Right lung (tissue), 5 donors: Measurements from ENCODE around the gene POU2F1. TPM values are rescaled to one million over a fixed set of nuclear protein-coding genes. Genes with fewer than 3 reads are reported as not detected.
A peak's percentile ranks its signal among the peaks of the same experiment; 100 is the strongest.

ENCODE experiments used
- DNase-seq, 2 donors: peaks; one replicate each; pipeline ENCODE4 v3.0.0-alpha.2; 2013
- polyA plus RNA-seq, 5 donors: library from polyadenylated mRNA; unstranded; fragments of 120-200 nt; gene quantifications; one replicate each; pipeline versions ENCODE4 v1.2.1 to v1.2.3, GENCODE V29; 2013; ENCODE audit warnings: inconsistent platforms in 1 of 5, low replicate concordance in 1 of 5; ENCODE audit not compliant: insufficient read length in 5 of 5, insufficient read depth in 1 of 5

The POU2F1 gene
- polyA plus RNA-seq, 5 donors = 8.6 to 15.8 (median 13.6) TPM

- DNase-seq = no peak
These were observed 220.5 kb downstream of the POU2F1 start for GRCh38 chr1:167441222-167441621.

- DNase-seq = peak; percentile 54 to 74
These were observed 221.6 kb downstream of the POU2F1 start for GRCh38 chr1:167442142-167442848.

GRCh38 chr1:167442854-167443565, 222.3 kb downstream of the POU2F1 start:
- no peak for DNase-seq

GRCh38 chr1:167443757-167444156, 223.1 kb downstream of the POU2F1 start:
- DNase-seq = no peak

GRCh38 chr1:167446966-167447365, 226.3 kb downstream of the POU2F1 start:
- DNase-seq = no peak

GRCh38 chr1:167447521-167448136, 226.9 kb downstream of the POU2F1 start:
- DNase-seq = no peak

GRCh38 chr1:167450843-167451242, 230.2 kb downstream of the POU2F1 start:
- no peak for DNase-seq

- no peak for DNase-seq
These were observed 231.8 kb downstream of the POU2F1 start for GRCh38 chr1:167452483-167452882.

GRCh38 chr1:167453123-167453522, 232.4 kb downstream of the POU2F1 start:
- no peak for DNase-seq

GRCh38 chr1:167454304-167454893, 233.7 kb downstream of the POU2F1 start:
- DNase-seq = peak in 1 of 2 donors; percentile 11

- DNase-seq = peak; percentile 31 to 34
These were observed 234.5 kb downstream of the POU2F1 start for GRCh38 chr1:167454894-167455785.

- peak; percentile 13 to 28 for DNase-seq
These were observed 235.2 kb downstream of the POU2F1 start for GRCh38 chr1:167455786-167456446.

- no peak for DNase-seq
These were observed 235.8 kb downstream of the POU2F1 start for GRCh38 chr1:167456524-167456923.

GRCh38 chr1:167456926-167457325, 236.2 kb downstream of the POU2F1 start:
- no peak for DNase-seq

GRCh38 chr1:167457936-167458584, 237.4 kb downstream of the POU2F1 start:
- DNase-seq = no peak

- no peak for DNase-seq
These were observed 240.2 kb downstream of the POU2F1 start for GRCh38 chr1:167460836-167461235.

- no peak for DNase-seq
These were observed 241.7 kb downstream of the POU2F1 start for GRCh38 chr1:167462341-167462740.

GRCh38 chr1:167463080-167463479, 242.4 kb downstream of the POU2F1 start:
- no peak for DNase-seq

- DNase-seq = no peak
These were observed 243.3 kb downstream of the POU2F1 start for GRCh38 chr1:167463875-167464575.

- DNase-seq = no peak
These were observed 244.3 kb downstream of the POU2F1 start for GRCh38 chr1:167465018-167465417.
